ENCODE measurements around the gene ITPA.
"Not testable (repeated sequence)": the region's sequence is repeated elsewhere in the genome, so short reads cannot be mapped to it uniquely, and the experiment has no call there.

- TF ChIP-seq CTCF (IDR thresholded peaks at IDR 0.05; ENCODE audit: borderline replicate concordance, extremely low read depth, low read length, poor library complexity, severe bottlenecking); EZH2 (IDR thresholded peaks at IDR 0.05; ENCODE audit: borderline replicate concordance, low read depth, low read length, severe bottlenecking): not testable (repeated sequence)
These were observed 26.9 kb upstream of the ITPA start for GRCh38 chr20:3182429-3182828.
